Gastroesophageal sphincter (tissue), 3 donors: ENCODE results near the gene NAT8.
"Not testable (repeated sequence)": the region's sequence is repeated elsewhere in the genome, so short reads cannot be mapped to it uniquely, and the experiment has no call there.

Experiments
- EP300 ChIP-seq: sonication (generic); formaldehyde crosslinking; IDR thresholded peaks from one replicate; pipeline ENCODE4 v1.6.1; 2017; ENCODE audit warnings: antibody characterized with exemption, mild to moderate bottlenecking
- POLR2A ChIP-seq, 2 donors: fragments of 450-650 bp; IDR thresholded peaks; one replicate each; pipeline ENCODE4 v1.6.1; 2017; ENCODE audit warnings: antibody characterized with exemption in 2 of 2, mild to moderate bottlenecking in 2 of 2, moderate library complexity in 1 of 2
- TF ChIP-seq, protein P1 (sequence below), 4 experiments: fragments of 200-600 bp in 2 of 4; fragments of 450-650 bp in 2 of 4; sonication (generic) in 1 of 4; IDR thresholded peaks; one replicate each; pipeline ENCODE4 v1.5.1; 2017 to 2019; ENCODE audit warnings: antibody characterized with exemption in 4 of 4, mild to moderate bottlenecking in 2 of 4, moderate library complexity in 2 of 4

DNA sequence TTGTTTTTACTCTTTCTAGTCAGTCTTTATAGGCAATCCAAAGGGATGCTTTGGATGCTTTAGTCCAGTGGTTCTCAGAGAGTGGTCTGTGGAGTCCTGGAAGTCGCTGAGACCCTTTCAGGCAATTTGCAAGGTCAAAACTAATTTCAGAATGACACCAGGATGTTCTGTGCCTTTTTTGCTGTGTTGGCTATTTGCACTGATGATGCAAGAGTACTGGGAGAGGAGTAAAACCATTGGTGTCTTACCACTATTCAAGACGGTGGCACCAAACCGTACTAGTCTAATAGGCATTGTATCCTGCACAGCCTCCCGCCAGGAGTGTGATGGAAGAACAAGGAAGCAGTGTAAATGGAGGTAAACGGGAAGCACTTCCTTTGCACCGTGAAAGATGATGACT is 34.0 kb upstream of the NAT8 start:
- TF ChIP-seq, protein P1, sequence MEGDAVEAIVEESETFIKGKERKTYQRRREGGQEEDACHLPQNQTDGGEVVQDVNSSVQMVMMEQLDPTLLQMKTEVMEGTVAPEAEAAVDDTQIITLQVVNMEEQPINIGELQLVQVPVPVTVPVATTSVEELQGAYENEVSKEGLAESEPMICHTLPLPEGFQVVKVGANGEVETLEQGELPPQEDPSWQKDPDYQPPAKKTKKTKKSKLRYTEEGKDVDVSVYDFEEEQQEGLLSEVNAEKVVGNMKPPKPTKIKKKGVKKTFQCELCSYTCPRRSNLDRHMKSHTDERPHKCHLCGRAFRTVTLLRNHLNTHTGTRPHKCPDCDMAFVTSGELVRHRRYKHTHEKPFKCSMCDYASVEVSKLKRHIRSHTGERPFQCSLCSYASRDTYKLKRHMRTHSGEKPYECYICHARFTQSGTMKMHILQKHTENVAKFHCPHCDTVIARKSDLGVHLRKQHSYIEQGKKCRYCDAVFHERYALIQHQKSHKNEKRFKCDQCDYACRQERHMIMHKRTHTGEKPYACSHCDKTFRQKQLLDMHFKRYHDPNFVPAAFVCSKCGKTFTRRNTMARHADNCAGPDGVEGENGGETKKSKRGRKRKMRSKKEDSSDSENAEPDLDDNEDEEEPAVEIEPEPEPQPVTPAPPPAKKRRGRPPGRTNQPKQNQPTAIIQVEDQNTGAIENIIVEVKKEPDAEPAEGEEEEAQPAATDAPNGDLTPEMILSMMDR (IDR thresholded peaks at IDR 0.05) = not testable (repeated sequence)
- TF ChIP-seq POLR2A (IDR thresholded peaks at IDR 0.05); EP300: not testable (repeated sequence)
